MCF 10A (cell line): ENCODE results near the gene KISS1. TPM values are rescaled to one million over a fixed set of nuclear protein-coding genes. Genes with fewer than 3 reads are reported as not detected.

Experiments used
- BruUV-seq: library from RNA; stranded (reverse); fragments of 400-500 nt; replicated peaks from 2 replicates; lab custom pipeline; 2021; lab: Mats Ljungman, UMichigan
- CTCF ChIA-PET: fragments of 300-600 bp; sonication (Branson Sonifier 250); formaldehyde crosslinking; extraction: SDS; loops from one replicate; lab custom pipeline; 2021; ENCODE audit warnings: antibody characterized with exemption, inconsistent platforms; lab: Yijun Ruan, JAX
- POLR2A ChIA-PET: fragments of 300-600, 350-650 bp; sonication (Branson Sonifier 250); formaldehyde crosslinking; extraction: SDS; loops from one replicate; lab custom pipeline; 2020; ENCODE audit warnings: antibody characterized with exemption, inconsistent platforms; lab: Yijun Ruan, JAX
- DNase-seq: peaks from one replicate; pipeline ENCODE4 v3.0.0-alpha.2; 2018; ENCODE audit not compliant: unreplicated experiment
- H3K27ac Mint-ChIP-seq: one replicate; pipeline ENCODE4 v1.8.0; 2022; ENCODE audit warnings: mild to moderate bottlenecking, low read depth, mixed read lengths; ENCODE audit not compliant: unreplicated experiment
- H3K27me3 Mint-ChIP-seq: one replicate; pipeline ENCODE4 v1.8.0; 2022; ENCODE audit warnings: mixed read lengths; ENCODE audit not compliant: insufficient read depth, unreplicated experiment
- H3K36me3 Mint-ChIP-seq: one replicate; pipeline ENCODE4 v1.8.0; 2022; ENCODE audit warnings: mild to moderate bottlenecking, moderate library complexity, mixed read lengths; ENCODE audit not compliant: insufficient read depth, unreplicated experiment
- H3K4me1 Mint-ChIP-seq: one replicate; pipeline ENCODE4 v1.8.0; 2022; ENCODE audit warnings: mixed read lengths; ENCODE audit not compliant: insufficient read depth, unreplicated experiment
- H3K4me3 Mint-ChIP-seq: one replicate; pipeline ENCODE4 v1.8.0; 2022; ENCODE audit warnings: mild to moderate bottlenecking, moderate library complexity, mixed read lengths; ENCODE audit not compliant: unreplicated experiment
- H3K9me3 Mint-ChIP-seq: one replicate; pipeline ENCODE4 v1.8.0; 2022; ENCODE audit warnings: mixed read lengths; ENCODE audit not compliant: unreplicated experiment
- CTCF ChIP-seq: fragments of 200-600 bp; IDR thresholded peaks from one replicate; pipeline ENCODE4 v1.8.0; 2022; ENCODE audit warnings: antibody characterized with exemption, mild to moderate bottlenecking; ENCODE audit not compliant: unreplicated experiment
- intact Hi-C: fragments of 100-400 bp; cut with micrococcal nuclease; formaldehyde crosslinking; loops from 2 replicates; pipeline ENCODE4 v1.14.1; 2022
- total RNA-seq: library from RNA; stranded (reverse); gene quantifications from 2 replicates; pipeline ENCODE4 v1.2.3, GENCODE V29; 2022

Gene KISS1
- total RNA-seq, 1 experiment from 2014 or later = not detected

DNA sequence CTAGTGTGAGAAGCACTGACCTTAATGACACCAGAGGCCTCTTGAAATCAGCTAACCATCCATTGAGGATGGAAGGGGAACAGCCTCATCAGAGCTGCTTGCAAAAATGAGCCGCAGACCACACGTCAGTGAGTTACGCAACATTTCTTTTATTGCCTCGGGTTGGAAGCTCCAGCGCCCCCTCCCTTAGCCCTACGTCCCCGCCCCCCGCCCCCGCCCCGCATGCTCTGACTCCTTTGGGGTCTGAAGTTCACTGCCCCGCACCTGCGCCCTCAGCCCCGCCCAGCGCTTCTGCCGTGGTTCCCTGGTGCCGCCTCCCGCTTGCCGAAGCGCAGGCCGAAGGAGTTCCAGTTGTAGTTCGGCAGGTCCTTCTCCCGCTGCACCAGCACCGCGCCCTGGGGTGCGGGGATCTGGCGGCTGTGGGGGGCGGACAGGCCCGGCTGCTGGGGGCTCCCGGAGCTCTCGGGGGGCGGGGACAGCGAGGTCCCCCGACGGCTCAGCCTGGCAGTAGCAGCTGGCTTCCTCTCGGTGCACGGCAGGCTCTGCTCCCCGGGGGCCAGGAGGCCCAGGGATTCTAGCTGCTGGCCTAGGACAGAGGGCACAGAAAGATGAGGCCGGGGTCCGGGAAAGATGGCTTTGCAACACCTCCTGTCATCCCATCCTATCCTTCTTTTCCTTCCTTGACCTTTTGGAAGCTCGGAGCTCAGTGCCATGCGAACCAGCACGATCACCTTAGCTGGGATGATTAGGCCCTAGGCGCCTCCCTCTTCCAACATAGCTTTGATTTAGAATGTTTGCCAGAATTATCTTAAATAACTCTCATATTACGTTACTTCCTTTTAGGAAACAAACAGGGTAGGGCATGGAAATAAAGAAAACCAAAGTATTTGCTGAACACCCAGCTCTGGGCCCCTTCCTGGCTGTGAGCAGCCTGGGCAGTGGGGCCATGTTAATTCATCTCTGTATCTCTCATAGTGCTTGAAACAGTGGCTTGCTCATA lies 5.8 kb downstream of the KISS1 start:
- ChIA-PET POLR2A (interaction anchor here (0.9 to 1.5 kb wide), 5 partner anchors 15 to 116 kb away, joined by 3 to 5 read pairs (median 3); no protein-coding TSS in a partner anchor), CTCF (interaction anchor here (0.6 to 6.5 kb wide), 10 partner anchors 16 to 802 kb away, joined by 3 to 68 read pairs (median 4); no protein-coding TSS in a partner anchor)
- peaks cover 66% of the 10 kb centered on the region for H3K27me3 Mint-ChIP-seq
- no peak overlapping the region for H3K27ac Mint-ChIP-seq
- no peak for DNase-seq
- no peak for TF ChIP-seq CTCF
- intact Hi-C loops = no loop called here
- H3K4me1 Mint-ChIP-seq = no peaks in the 10 kb centered on the region
- BruUV-seq = no TSS peak
- H3K4me3 Mint-ChIP-seq = no peak overlapping the region
- peaks cover 5% of the 10 kb centered on the region for H3K36me3 Mint-ChIP-seq
- peaks cover 6% of the 10 kb centered on the region for H3K9me3 Mint-ChIP-seq

DNA sequence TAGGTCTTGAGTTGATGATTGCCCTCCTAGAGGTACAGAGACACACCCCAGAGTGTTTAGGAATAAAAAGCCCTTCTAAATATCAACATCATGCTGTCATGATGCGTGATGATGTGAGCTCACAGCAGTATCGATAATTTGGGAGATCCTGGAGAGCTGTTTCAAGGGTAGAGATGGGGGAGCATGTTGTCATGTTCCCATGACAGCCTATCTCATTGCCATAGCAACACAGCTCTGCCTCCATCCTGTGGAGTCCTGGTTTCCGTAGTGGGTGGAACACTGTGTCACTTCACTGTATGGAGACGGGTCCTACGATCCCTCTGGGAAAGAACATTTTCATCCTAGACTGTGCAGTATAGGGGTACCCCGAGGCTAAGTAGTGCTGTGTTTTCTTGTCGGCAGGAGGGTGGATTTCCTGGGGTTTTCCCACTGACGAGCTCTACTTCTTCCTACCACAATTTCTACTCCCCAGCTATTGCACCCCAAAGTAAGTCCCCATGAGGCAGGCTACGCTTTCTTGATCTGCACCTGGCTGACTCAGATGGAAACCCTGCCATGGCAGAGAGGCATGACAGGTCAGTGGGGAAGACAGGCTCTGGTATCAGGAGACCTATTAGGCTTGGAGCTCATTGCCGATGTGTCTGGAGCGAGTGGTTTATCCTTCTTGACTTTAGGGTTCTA lies 7.2 kb downstream of the KISS1 start:
- BruUV-seq = no TSS peak
- no peak for TF ChIP-seq CTCF
- intact Hi-C loops = no loop called here
- Mint-ChIP-seq H3K4me3 (no peak overlapping the region), H3K27ac (no peak overlapping the region), H3K36me3 (peaks cover 5% of the 10 kb centered on the region), H3K9me3 (no peaks in the 10 kb centered on the region), H3K4me1 (no peaks in the 10 kb centered on the region), H3K27me3 (peaks cover 55% of the 10 kb centered on the region)
- CTCF ChIA-PET = interaction anchor here (0.6 to 6.5 kb wide), 6 partner anchors 9 to 338 kb away, joined by 3 to 68 read pairs (median 12); no protein-coding TSS in a partner anchor
- POLR2A ChIA-PET = interaction anchor here (1.2 to 1.9 kb wide), 2 partner anchors 17 kb away, joined by 3 to 5 read pairs; no protein-coding TSS in a partner anchor
- no peak for DNase-seq

DNA sequence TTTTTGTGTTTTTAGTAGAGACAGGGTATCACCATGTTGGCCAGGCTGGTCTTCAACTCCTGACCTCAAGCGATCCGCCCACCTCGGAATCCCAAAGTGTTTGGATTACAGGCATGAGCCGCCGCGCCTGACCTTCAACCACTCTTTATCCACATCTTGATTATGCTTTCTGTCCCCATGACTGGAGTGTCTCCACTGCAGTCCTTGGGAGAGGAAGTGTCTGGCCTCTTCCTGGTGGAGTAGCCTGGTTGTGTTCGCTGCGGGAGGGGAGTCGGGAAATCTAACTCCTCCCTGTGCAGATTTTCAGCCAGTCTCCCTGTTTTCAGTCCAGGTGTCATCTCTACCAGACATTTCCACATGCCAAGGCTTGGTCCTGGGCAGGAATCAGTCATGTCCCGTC lies 9.7 kb downstream of the KISS1 start:
- BruUV-seq = no TSS peak
- intact Hi-C loops = no loop called here
- Mint-ChIP-seq H3K36me3 (peaks cover 5% of the 10 kb centered on the region), H3K4me3 (no peak overlapping the region), H3K9me3 (no peaks in the 10 kb centered on the region), H3K27me3 (peaks cover 36% of the 10 kb centered on the region), H3K27ac (no peak overlapping the region), H3K4me1 (no peaks in the 10 kb centered on the region)
- ChIA-PET POLR2A (no interaction called here), CTCF (interaction anchor here (0.6 to 6.1 kb wide), 6 partner anchors 12 to 620 kb away, joined by 3 to 46 read pairs (median 8); no protein-coding TSS in a partner anchor)
- no peak for DNase-seq
- no peak for TF ChIP-seq CTCF
